ENCODE results near the gene SLC10A7. TPM values are rescaled to one million over a fixed set of nuclear protein-coding genes. Genes with fewer than 3 reads are reported as not detected.

SLC10A7 gene
- total RNA-seq, 2 experiments from 2014 or later = 10.7 to 11.0 TPM

DNA sequence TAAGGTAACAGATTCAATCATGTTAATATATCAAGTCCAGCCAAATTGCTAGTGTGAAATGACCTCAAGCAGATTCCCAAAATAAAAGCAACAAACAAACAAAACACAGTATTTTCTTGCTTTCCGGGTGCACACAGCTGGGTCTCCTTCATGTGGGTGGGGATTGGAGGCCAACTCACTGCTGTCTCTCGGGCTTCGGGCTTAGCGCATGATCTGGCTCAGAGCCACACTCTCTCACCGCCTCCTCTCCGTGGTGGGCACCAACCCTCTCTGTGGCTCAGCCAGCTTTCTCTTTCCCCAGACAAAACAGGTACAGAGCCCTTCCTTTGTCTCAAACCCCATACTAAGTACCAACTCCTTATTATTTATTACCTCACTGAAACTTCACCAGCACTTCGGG lies 310.3 kb downstream of the SLC10A7 start:
- no peaks in the 10 kb centered on the region for H3K36me3 Mint-ChIP-seq (ENCODE audit: low read depth)
- DNase-seq (no peak), ATAC-seq (no peak)
- H3K4me3 Mint-ChIP-seq = no peak overlapping the region
- ChIA-PET POLR2A (interaction anchor here (0.5 kb wide), 1 partner anchor 389 kb away, joined by 3 read pairs; no protein-coding TSS in a partner anchor), CTCF (no interaction called here)
- H3K4me1 Mint-ChIP-seq (ENCODE audit: low read depth) = no peaks in the 10 kb centered on the region
- TF ChIP-seq, protein P1, sequence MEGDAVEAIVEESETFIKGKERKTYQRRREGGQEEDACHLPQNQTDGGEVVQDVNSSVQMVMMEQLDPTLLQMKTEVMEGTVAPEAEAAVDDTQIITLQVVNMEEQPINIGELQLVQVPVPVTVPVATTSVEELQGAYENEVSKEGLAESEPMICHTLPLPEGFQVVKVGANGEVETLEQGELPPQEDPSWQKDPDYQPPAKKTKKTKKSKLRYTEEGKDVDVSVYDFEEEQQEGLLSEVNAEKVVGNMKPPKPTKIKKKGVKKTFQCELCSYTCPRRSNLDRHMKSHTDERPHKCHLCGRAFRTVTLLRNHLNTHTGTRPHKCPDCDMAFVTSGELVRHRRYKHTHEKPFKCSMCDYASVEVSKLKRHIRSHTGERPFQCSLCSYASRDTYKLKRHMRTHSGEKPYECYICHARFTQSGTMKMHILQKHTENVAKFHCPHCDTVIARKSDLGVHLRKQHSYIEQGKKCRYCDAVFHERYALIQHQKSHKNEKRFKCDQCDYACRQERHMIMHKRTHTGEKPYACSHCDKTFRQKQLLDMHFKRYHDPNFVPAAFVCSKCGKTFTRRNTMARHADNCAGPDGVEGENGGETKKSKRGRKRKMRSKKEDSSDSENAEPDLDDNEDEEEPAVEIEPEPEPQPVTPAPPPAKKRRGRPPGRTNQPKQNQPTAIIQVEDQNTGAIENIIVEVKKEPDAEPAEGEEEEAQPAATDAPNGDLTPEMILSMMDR (IDR thresholded peaks at IDR 0.05) = no peak
- H3K27ac Mint-ChIP-seq = no peak overlapping the region
- no peaks in the 10 kb centered on the region for H3K9me3 Mint-ChIP-seq
- intact Hi-C loops (cut with micrococcal nuclease) = no loop called here
- H3K27me3 Mint-ChIP-seq = peaks cover 8% of the 10 kb centered on the region

DNA sequence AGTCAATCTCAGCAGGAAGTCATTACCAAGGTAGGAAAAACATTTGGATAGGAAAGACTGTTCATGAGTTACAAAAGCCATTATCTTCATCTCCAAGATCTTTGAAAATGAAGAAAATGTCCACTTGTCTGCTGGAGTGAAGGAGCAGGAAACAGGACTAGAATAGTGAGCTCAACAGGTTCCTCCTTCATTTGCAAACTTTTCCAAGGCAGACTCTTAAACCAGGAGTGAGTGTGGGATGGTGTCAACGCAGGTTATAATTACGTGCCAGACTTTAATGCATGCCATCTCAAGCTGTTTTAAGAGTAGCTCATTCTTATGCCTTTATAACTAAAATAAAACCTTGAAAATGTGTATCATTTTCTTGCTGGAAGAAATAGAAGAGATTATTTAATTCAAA lies 310.9 kb downstream of the SLC10A7 start:
- no peaks in the 10 kb centered on the region for H3K4me1 Mint-ChIP-seq (ENCODE audit: low read depth)
- H3K4me3 Mint-ChIP-seq = no peak overlapping the region
- POLR2A ChIA-PET = no interaction called here
- DNase-seq = no peak
- H3K27me3 Mint-ChIP-seq = peaks cover 8% of the 10 kb centered on the region
- ATAC-seq = no peak
- TF ChIP-seq, protein P1 (IDR thresholded peaks at IDR 0.05) = no peak
- intact Hi-C loops (cut with micrococcal nuclease) = no loop called here
- no peaks in the 10 kb centered on the region for H3K9me3 Mint-ChIP-seq
- no peak overlapping the region for H3K27ac Mint-ChIP-seq
- CTCF ChIA-PET = no interaction called here
- no peaks in the 10 kb centered on the region for H3K36me3 Mint-ChIP-seq (ENCODE audit: low read depth)

GRCh38 chr4:146207410-146207809 lies 314.3 kb downstream of the SLC10A7 start:
- TF ChIP-seq, protein P1 (IDR thresholded peaks at IDR 0.05) = no peak
- intact Hi-C loops (cut with micrococcal nuclease) = no loop called here
- Mint-ChIP-seq H3K36me3 (ENCODE audit: low read depth) (no peaks in the 10 kb centered on the region), H3K27ac (no peak overlapping the region), H3K27me3 (peaks cover 8% of the 10 kb centered on the region), H3K9me3 (no peaks in the 10 kb centered on the region), H3K4me3 (no peak overlapping the region), H3K4me1 (ENCODE audit: low read depth) (no peaks in the 10 kb centered on the region)
- ChIA-PET CTCF (no interaction called here), POLR2A (no interaction called here)
- no peak for DNase-seq
- no peak for ATAC-seq

Small RNA genes lying within 50 kb of the gene (microRNA-seq; reads per million reads assigned to microRNA genes)
- not detected for gene MIR7849 (ENCODE audit: borderline microRNAs expressed, borderline replicate concordance)

Other genes starting within 250 kb of the SLC10A7 start
- not detected for gene POU4F2, start 117.0 kb upstream of the SLC10A7 start, total RNA-seq

Measured in activated CD8-positive, alpha-beta T cell treated with anti-CD3 and anti-CD28 coated beads for 36 hours (primary cell).